ENCODE data around the gene EPB41.
A peak's percentile ranks its signal among the peaks of the same experiment; 100 is the strongest.
"Not testable (repeated sequence)": the region's sequence is repeated elsewhere in the genome, so short reads cannot be mapped to it uniquely, and the experiment has no call there.

Gene EPB41

DNA sequence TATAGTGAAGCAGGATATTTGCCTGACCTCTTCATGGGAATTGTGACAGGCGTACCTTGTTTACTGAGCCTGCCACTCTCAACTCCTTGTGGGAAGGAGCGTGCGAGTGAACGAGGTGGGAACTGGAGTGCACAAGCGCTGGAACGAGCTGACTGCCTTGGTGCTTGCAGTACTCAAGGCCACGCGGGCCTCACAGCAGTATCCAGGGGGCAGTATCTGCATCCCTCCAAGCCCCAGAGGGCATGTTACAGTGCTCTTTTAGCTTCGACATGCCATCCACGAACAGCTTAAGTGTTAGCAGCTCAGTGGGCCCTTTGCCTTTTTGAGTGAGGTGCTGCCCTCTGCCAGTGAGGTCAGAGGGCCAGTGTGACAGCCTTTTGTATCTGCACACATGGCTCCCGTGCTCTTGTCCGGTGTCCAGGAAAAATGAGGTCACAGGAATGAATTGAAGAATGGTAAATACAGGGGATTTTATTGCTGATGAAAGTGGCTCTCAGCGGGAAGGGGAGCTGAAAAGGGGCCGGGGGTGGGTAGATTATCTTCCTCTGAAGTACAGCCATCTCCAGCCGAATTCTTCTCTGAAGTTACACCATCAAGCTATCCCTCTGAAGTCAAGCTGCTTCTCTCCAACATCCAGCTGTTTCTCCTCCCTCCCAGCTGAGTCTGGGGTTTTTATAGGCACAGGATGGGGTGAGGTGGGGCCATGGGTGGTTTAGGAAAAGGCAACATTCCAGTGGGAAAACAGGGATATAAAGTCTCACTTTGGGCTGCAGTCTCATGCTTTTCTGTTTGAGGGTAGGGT, 69.3 kb downstream of the EPB41 start:
- no peak for DNase-seq

GRCh38 chr1:28984311-28984684, 69.9 kb downstream of the EPB41 start:
- no peak for DNase-seq

DNA sequence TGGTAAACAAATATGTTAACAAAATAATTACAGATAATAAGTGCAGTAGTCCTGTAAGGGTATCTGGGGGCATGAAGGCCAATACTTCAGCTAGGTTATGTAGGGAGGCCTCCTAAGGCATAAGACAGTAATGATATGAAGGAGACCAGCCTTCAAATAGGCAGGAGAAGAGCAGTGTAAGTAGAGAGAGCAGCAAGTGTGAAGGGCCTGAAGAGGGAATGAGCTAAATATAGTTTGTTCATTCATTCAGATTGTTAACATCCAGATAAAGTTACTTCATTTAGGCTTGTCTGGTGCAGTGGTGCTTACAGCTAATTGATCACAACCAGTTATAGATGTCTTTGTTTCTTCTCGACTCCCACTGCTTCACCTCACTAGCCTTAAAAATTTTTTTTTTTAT, 71.1 kb downstream of the EPB41 start:
- DNase-seq: no peak

DNA sequence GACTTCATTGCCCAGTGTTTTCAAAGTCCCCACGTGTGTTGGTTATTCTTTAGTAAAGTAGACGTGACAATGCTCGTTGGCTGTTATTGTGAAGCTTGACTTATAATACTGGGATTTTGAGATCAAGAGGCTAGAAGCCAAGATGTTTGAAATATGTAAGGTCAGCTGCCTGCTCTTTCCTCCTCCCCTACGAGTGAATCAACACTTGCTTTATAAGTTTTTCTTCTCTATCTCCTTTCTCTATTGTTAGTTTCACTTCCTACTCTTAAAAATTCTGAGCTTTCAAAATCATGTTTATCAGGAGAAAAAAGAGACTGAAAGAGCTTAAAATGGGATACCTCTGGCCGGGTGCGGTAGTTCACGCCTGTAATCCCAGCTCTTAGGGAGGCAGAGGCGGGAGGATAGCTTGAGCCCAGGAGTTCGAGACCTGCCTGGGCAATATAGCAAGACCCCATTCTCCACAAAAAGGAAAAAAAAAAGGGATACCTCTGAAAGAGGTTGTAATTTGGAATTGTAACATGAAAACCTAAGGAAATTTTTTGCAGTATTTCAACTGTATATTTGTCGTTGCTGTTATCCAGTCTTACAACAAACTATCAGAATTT, 72.0 kb downstream of the EPB41 start:
- no peak for DNase-seq

DNA sequence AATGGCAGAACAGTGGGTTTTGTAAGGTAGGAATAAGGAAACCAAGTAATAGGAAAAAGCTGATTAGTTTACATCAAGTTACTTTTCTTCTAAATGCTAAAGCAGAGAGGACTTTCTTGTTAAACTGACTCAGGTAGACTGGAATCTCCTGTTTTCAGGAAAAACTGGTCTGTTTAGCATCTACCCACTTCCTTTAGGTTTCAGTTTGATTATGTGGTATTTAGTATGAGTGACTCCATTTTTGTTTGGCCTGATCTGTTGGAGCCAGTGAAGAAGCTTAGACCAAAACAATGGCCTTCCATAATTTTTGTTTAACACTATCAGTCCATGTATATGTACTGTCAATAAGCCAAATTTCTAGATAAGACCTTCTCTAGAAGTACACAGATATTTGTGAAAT, 88.4 kb downstream of the EPB41 start:
- DNase-seq: no peak

DNA sequence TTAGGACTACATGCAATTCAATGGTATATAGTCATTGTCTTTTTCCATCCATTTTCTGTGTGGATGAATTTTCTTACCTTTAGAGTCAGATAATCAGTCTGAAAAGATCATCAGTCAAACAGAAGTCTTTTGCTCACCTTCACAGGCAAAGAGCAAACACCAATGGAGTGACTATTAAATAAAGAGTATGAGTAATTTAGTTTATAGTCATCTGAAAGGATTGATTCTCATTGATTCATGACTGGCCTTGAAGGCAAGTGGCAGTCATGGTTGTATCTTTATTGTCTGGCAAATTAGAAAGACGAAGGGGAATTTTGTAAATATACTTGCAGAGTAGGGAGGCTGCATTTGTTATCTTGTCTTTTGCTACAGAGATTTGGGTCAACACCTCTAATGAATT, 89.9 kb downstream of the EPB41 start:
- no peak for DNase-seq

DNA sequence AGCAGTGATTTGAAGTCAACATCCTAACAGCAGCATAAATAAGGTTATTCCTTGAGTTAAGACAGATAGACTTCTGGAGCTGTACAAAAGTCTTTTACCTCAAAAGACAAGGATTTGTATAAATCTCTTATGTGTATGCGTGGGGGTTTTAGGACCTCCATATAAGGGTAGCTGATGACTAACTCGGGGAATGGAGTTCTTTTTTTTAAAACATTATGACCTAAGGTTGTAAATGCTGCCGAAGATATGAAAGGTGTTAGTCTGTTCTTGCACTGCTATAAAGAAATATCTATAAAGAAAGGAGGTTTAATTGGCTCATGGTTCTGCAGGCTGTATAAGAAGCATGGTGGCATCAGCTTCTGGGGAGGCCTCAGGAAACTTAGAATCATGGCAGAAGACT, 90.4 kb downstream of the EPB41 start:
- DNase-seq: no peak

DNA sequence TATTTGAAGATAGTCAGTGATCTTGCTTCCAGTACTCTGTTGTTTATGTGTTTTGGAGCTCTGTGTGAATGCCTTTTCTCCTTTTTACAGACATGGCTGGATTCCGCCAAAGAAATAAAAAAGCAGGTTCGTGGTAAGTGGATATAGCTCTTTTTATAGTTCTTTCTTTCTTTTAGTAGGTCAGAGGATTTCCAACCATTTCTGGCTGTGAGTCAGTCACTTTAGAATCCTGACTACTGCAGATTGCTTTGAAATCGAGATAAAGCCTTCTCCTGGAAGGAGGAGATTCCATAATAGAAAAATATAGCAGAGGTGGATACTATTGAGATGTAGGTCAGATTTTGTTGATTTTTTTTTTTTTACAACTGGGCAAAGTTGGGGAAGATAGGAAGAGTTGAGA, 97.4 kb downstream of the EPB41 start:
- DNase-seq: no peak

GRCh38 chr1:29017235-29017634, 102.9 kb downstream of the EPB41 start:
- no peak for DNase-seq

- no peak for DNase-seq
These were observed 103.8 kb downstream of the EPB41 start for GRCh38 chr1:29017975-29018712.

- no peak for DNase-seq
These were observed 108.3 kb downstream of the EPB41 start for GRCh38 chr1:29022620-29023019.

DNA sequence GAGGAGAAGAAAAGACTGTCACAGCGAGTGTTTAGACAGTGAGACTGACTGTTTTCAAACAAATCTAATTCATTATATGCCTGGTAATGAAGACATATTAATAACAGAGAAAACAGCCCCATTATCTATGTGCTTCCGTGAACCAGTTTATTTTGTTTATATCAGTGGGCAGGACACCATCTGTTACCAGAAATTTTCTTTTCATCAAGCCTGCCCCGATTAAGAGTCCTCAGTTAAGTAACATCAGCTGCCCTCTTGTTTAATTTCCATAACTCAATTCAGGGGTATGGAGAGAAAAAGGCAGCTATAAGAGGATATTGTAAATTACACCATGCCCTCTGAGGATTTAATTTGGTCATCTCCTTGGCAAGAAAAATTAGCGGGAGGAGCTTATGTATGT, 115.3 kb downstream of the EPB41 start:
- no peak for DNase-seq

- no peak for DNase-seq
These were observed 118.5 kb downstream of the EPB41 start for GRCh38 chr1:29032841-29033240.

DNA sequence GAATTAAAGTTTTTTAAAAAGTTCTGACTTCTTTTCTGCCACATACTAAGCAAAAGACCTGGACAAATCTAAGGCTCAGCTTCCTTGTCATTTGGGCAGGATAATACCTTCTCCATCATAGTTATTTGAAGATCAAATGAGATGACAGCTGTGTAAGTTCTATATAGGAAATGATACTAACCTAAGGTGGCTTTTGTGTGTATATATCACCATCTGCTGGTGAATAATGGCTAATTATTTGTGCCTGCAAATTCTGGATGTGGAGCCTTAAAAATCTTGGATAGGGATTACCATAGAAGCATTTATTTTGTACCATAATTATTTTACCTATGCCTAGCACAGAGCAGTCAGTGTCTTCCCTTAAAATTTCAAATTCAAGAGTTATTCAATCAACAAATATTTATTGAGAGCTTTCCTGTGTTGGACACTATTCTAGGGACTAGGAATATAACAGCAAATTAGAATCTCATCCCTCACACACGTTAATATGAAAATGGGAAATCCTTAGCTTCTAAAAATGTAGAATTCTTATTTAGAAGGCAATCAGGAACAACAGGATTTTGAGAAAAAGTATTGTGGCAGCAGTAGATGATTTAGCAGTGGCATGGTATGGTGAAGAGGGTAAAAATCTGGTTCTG, 119.6 kb downstream of the EPB41 start:
- DNase-seq: peak; percentile 78

DNA sequence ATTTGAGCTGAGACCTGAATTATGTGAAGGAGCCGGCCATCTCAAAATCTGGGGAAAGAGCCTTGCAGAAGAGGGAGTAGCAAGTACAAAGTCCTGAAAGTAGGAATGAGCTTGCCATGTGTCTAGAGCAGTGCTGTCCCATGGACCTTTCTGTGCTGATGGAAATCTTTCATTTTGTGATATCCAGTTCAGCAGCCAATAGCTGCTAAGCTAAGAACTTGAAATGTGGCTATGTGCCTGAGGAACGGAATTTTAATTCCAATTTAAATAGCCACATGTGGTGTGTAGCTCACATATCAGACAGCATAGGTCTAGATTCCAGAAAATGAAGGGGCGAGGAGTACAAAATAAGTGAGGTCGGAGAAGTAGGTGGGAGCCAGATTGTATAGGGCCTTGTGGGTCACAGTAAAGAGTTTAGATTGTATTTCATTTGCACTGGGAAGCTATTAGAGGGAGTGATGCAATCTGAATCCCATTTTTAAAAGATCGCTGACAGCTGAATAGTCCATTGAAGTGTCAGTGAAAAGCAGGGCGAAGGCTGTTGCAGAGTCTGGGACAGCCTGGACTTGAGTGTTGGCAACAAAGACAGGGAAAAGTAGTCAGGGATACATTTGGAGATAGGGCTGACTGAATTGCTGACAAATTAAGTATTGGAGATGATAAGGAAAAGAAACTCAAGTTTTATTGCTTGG, 129.1 kb downstream of the EPB41 start:
- DNase-seq: no peak

DNA sequence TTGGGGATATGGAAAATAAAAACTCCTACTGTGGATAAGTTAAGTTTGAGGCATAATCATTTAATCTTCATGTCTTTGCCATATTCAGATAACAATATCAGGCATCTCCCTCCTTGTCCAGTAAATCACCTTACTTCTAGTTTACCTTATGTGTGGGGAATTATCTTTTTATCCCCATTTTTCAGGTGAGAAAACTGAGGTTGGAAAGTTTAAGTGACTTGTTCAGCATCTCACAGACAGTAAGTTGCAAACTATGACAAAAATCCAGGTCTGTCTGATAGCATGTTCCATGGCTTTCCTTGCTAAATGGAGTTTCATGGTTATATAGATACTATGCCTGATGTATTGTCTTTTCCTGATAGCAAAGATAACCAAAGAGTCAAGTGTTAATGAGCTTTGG, 129.6 kb downstream of the EPB41 start:
- no peak for DNase-seq

GRCh38 chr1:29045663-29046062, 131.3 kb downstream of the EPB41 start:
- DNase-seq: not testable (repeated sequence)

DNA sequence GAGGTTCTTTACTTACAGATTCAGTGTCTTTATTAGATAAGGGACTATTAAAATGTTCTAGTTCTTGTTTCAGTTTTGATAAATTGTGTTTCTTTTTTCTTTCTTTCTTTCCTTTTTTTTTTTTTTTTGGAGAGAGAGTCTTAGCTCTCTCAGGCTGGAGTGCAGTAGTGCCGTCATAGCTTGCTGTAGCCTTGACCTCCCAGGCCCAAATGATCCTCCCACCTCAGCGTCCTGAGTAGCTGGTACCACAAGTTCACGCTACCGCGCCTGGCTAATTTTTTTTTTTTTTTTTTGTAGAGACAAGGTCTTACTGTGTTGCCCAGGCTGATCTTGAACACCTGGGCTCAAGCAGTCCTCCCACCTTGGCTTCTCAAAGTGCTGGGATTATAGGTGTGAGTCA, 132.8 kb downstream of the EPB41 start:
- peak; percentile 35 for DNase-seq

- no peak for DNase-seq
These were observed 135.8 kb downstream of the EPB41 start for GRCh38 chr1:29050166-29050565.

DNA sequence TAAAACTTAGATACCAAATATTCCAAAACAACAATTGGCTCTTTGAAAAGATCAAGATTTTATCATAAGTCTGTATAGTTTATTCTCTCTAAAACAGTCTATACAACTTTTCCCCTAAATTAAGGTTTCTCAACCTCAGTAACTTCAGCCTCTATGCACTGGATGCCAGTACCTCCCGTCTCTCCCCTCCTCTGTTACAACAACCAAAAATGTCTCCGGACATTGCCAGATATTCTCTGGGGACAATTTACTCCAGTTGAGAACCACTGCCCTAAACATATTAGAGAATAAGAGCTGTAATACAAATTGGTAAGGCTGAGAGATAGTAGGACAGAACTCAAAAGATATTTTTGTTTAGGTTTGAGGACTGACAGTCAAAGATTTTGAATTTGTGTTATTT, 137.7 kb downstream of the EPB41 start:
- DNase-seq: no peak

- no peak for DNase-seq
These were observed 138.6 kb downstream of the EPB41 start for GRCh38 chr1:29052941-29053340.

GRCh38 chr1:29055160-29055559, 140.8 kb downstream of the EPB41 start:
- DNase-seq: no peak

DNA sequence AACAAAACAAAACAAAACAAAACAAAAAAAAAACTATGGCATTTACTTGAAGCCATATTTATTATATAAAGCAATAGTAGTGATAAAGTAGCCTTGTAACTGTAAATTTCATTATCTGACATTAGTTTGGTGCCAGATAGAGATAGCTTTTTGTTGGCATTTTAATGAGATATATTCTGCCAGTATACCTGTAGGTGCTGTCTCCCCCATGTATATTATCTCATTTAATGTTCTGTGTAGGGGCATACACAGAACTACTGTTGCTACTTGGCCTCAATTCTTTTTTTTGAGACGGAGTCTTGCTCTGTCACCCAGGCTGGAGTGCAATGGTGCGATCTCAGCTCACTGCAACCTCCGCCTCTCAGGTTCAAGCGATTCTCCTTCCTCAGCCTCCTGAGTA, 141.9 kb downstream of the EPB41 start:
- no peak for DNase-seq

Data from DMS53 (cell line).